Measurements from ENCODE around the gene NTF4. TPM values are rescaled to one million over a fixed set of nuclear protein-coding genes. Genes with fewer than 3 reads are reported as not detected.
"Not testable (repeated sequence)": the region's sequence is repeated elsewhere in the genome, so short reads cannot be mapped to it uniquely, and the experiment has no call there.

NTF4 gene
- total RNA-seq, 2 experiments from 2014 or later: not detected

GRCh38 chr19:49085020-49085867 is 20.6 kb upstream of the NTF4 start, which contains the start of gene SNRNP70:
Gene SNRNP70 (plus strand): TSS chr19:49085451. CDS start chr19:49086415, 964 bp downstream.
- ChIA-PET POLR2A (no interaction called here), CTCF (interaction anchor here (2.5 to 4.0 kb wide), 2 partner anchors 13 to 21 kb away, joined by 8 to 42 read pairs; no protein-coding TSS in a partner anchor)
- peak; percentile 99 for DNase-seq
- Mint-ChIP-seq H3K4me1 (ENCODE audit: low read depth) (peaks cover 31% of the 10 kb centered on the region), H3K27ac (peak within 1 kb of the TSS; percentile 82), H3K9me3 (no peaks in the 10 kb centered on the region), H3K27me3 (no peaks in the 10 kb centered on the region), H3K36me3 (peaks cover 29% of the 10 kb centered on the region), H3K4me3 (peak within 1 kb of the TSS; percentile 96)
- intact Hi-C loops (cut with micrococcal nuclease): loop anchor here (1.0 to 10.0 kb wide), 3 partner anchors 34 to 439 kb away; partner anchors contain the start of genes C19orf73, CA11, GYS1 and PPFIA3

DNA sequence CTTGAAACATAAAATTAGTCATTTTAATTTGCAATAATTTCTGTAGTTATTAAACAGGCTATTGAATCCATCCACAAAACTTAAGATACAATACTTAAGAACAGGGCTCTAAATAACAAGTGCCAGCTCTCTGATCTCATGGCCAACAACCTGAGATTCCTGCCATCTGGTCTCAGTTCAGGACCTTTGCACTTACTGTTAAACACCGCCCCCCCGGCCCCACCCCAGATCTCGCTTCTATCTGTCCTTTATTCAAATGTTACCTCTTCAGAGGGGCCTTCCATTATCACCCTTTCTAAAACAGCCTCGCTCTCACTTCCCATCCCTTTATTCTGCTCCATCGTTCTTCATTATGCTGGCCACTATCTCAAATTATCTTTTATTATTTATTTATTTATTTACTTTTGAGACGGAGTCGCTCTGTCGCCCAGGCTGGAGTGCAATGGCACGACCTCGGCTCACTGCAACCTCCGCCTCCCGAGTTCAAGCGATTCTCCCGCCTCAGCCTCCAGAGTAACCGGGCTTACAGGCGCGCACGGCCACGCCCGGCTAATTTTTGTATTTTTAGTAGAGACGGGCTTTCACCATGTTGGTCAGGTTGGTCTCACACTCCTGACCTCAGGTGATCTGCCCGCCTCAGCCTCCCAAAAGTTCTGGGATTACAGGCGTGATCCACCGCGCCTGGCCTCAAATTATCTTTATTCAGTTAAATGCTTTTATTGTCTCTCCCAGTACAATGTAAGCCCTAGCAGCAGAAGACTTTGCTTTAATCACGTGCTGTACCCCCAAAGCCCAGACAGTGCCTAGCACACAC is 19.8 kb upstream of the NTF4 start:
- H3K27me3 Mint-ChIP-seq: no peaks in the 10 kb centered on the region
- H3K36me3 Mint-ChIP-seq: peaks cover 27% of the 10 kb centered on the region
- DNase-seq: no peak
- peak overlapping the region; percentile 96 for H3K4me3 Mint-ChIP-seq
- H3K4me1 Mint-ChIP-seq (ENCODE audit: low read depth): peaks cover 29% of the 10 kb centered on the region
- peak overlapping the region; percentile 82 for H3K27ac Mint-ChIP-seq
- CTCF ChIA-PET: no interaction called here
- POLR2A ChIA-PET: no interaction called here
- H3K9me3 Mint-ChIP-seq: no peaks in the 10 kb centered on the region
- intact Hi-C loops (cut with micrococcal nuclease): loop anchor here (1.0 to 10.0 kb wide), 3 partner anchors 35 to 438 kb away; partner anchors contain the start of genes C19orf73, CA11, GYS1 and PPFIA3

GRCh38 chr19:49081273-49081672 is 16.7 kb upstream of the NTF4 start:
- Mint-ChIP-seq H3K4me3 (no peak overlapping the region), H3K27ac (no peak overlapping the region), H3K27me3 (peaks cover 2% of the 10 kb centered on the region), H3K36me3 (peaks cover 8% of the 10 kb centered on the region), H3K9me3 (no peaks in the 10 kb centered on the region), H3K4me1 (ENCODE audit: low read depth) (peaks cover 12% of the 10 kb centered on the region)
- DNase-seq: no peak
- ChIA-PET CTCF (interaction anchor here (2.3 kb wide), 1 partner anchor 17 kb away, joined by 13 read pairs; no protein-coding TSS in a partner anchor), POLR2A (no interaction called here)
- intact Hi-C loops (cut with micrococcal nuclease): loop anchor here (10.0 kb wide), 1 partner anchor 86 kb away; the partner anchor contains the start of genes GYS1 and RUVBL2

GRCh38 chr19:49080392-49080791 is 15.8 kb upstream of the NTF4 start:
- peaks cover 7% of the 10 kb centered on the region for H3K4me1 Mint-ChIP-seq (ENCODE audit: low read depth)
- intact Hi-C loops (cut with micrococcal nuclease): loop anchor here (10.0 kb wide), 1 partner anchor 86 kb away; the partner anchor contains the start of genes GYS1 and RUVBL2

DNA sequence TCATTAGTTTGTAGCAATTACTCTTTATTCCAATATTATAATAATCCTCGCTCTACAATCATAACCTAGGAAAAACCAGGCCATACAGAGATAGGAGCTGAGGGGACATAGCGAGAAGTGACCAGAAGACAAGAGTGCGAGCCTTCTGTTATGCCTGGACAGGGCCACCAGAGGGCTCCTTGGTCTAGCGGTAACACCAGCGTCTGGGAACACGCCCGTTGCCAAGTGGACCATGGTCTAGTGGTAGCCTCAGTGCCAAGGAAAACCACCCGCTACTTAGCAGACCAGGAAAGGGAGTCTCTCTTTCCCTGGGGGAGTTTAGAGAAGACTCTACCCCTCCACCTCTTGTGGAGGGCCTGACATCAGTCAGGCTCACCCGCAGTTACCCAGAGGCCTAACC is 10.3 kb upstream of the NTF4 start:
- H3K9me3 Mint-ChIP-seq, H3K27ac Mint-ChIP-seq, H3K36me3 Mint-ChIP-seq, POLR2A ChIA-PET, H3K4me3 Mint-ChIP-seq: not testable (repeated sequence)
- intact Hi-C loops (cut with micrococcal nuclease): loop anchor here (2.0 kb wide), 1 partner anchor 72 kb away; no protein-coding TSS in a partner anchor
- DNase-seq: peak; percentile 45
- H3K27me3 Mint-ChIP-seq: peaks cover 36% of the 10 kb centered on the region
- peaks cover 11% of the 10 kb centered on the region for H3K4me1 Mint-ChIP-seq (ENCODE audit: low read depth)
- CTCF ChIA-PET: interaction anchor here (0.6 to 2.6 kb wide), 6 partner anchors 15 to 124 kb away, joined by 3 to 8 read pairs (median 4); no protein-coding TSS in a partner anchor

More at GRCh38 chr19:49080392-49080791, 15.8 kb upstream of the NTF4 start:
- ChIA-PET CTCF (interaction anchor here (0.6 kb wide), 1 partner anchor 87 kb away, joined by 3 read pairs; the partner anchor contains the start of genes GYS1 and RUVBL2), POLR2A (no interaction called here)
- H3K4me3 Mint-ChIP-seq: no peak overlapping the region
- no peak overlapping the region for H3K27ac Mint-ChIP-seq
- no peak for DNase-seq
- H3K36me3 Mint-ChIP-seq: peaks cover 3% of the 10 kb centered on the region
- H3K9me3 Mint-ChIP-seq: no peaks in the 10 kb centered on the region
- peaks cover 6% of the 10 kb centered on the region for H3K27me3 Mint-ChIP-seq

GRCh38 chr19:49073514-49074378 is 9.1 kb upstream of the NTF4 start:
- Mint-ChIP-seq H3K4me3 (no peak overlapping the region), H3K27me3 (peaks cover 45% of the 10 kb centered on the region), H3K36me3 (no peaks in the 10 kb centered on the region), H3K9me3 (no peaks in the 10 kb centered on the region), H3K4me1 (ENCODE audit: low read depth) (peaks cover 11% of the 10 kb centered on the region), H3K27ac (no peak overlapping the region)
- no peak for DNase-seq
- POLR2A ChIA-PET: no interaction called here
- CTCF ChIA-PET: interaction anchor here (0.7 to 2.6 kb wide), 8 partner anchors 8 to 125 kb away, joined by 3 to 8 read pairs (median 4); partner anchors contain the start of genes GYS1 and RUVBL2
- intact Hi-C loops (cut with micrococcal nuclease): loop anchor here (2.0 kb wide), 1 partner anchor 73 kb away; no protein-coding TSS in a partner anchor

GRCh38 chr19:49071860-49072547 is 7.4 kb upstream of the NTF4 start:
- Mint-ChIP-seq H3K27me3 (peaks cover 54% of the 10 kb centered on the region), H3K36me3 (no peaks in the 10 kb centered on the region), H3K4me3 (no peak overlapping the region), H3K27ac (no peak overlapping the region), H3K4me1 (ENCODE audit: low read depth) (peaks cover 11% of the 10 kb centered on the region), H3K9me3 (no peaks in the 10 kb centered on the region)
- intact Hi-C loops (cut with micrococcal nuclease): no loop called here
- peak; percentile 34 for DNase-seq
- ChIA-PET CTCF (interaction anchor here (0.7 to 1.6 kb wide), 2 partner anchors 63 to 74 kb away, joined by 3 to 4 read pairs; no protein-coding TSS in a partner anchor), POLR2A (no interaction called here)

GRCh38 chr19:49070416-49070815 is 5.8 kb upstream of the NTF4 start:
- H3K9me3 Mint-ChIP-seq: no peaks in the 10 kb centered on the region
- H3K36me3 Mint-ChIP-seq: no peaks in the 10 kb centered on the region

GRCh38 chr19:49069026-49069425 is 4.4 kb upstream of the NTF4 start:
- Mint-ChIP-seq H3K9me3 (no peaks in the 10 kb centered on the region), H3K27me3 (peaks cover 65% of the 10 kb centered on the region), H3K36me3 (no peaks in the 10 kb centered on the region), H3K27ac (no peak overlapping the region), H3K4me1 (ENCODE audit: low read depth) (peaks cover 11% of the 10 kb centered on the region), H3K4me3 (no peak overlapping the region)
- CTCF ChIA-PET: interaction anchor here (1.3 kb wide), 1 partner anchor 130 kb away, joined by 3 read pairs; no protein-coding TSS in a partner anchor
- POLR2A ChIA-PET: no interaction called here
- intact Hi-C loops (cut with micrococcal nuclease): no loop called here
- no peak for DNase-seq

More at GRCh38 chr19:49070416-49070815, 5.8 kb upstream of the NTF4 start:
- intact Hi-C loops (cut with micrococcal nuclease): no loop called here
- Mint-ChIP-seq H3K4me1 (ENCODE audit: low read depth) (peaks cover 11% of the 10 kb centered on the region), H3K4me3 (no peak overlapping the region), H3K27me3 (peaks cover 61% of the 10 kb centered on the region), H3K27ac (no peak overlapping the region)
- DNase-seq: no peak
- POLR2A ChIA-PET: no interaction called here
- CTCF ChIA-PET: interaction anchor here (1.7 kb wide), 1 partner anchor 28 kb away, joined by 7 read pairs; no protein-coding TSS in a partner anchor

GRCh38 chr19:49067554-49067953 is 2.9 kb upstream of the NTF4 start:
- H3K4me3 Mint-ChIP-seq: no peak overlapping the region
- H3K27ac Mint-ChIP-seq: no peak overlapping the region
- no peaks in the 10 kb centered on the region for H3K9me3 Mint-ChIP-seq
- ChIA-PET POLR2A (no interaction called here), CTCF (no interaction called here)
- intact Hi-C loops (cut with micrococcal nuclease): no loop called here
- peaks cover 59% of the 10 kb centered on the region for H3K27me3 Mint-ChIP-seq
- H3K36me3 Mint-ChIP-seq: no peaks in the 10 kb centered on the region
- DNase-seq: no peak
- H3K4me1 Mint-ChIP-seq (ENCODE audit: low read depth): peaks cover 2% of the 10 kb centered on the region

Data from activated CD4-positive, alpha-beta memory T cell treated with anti-CD3 and anti-CD28 coated beads for 36 hours (primary cell).